Thyroid gland (tissue), 4 donors: ENCODE data around the gene SLC4A8.

Experiments
- POLR2A ChIP-seq, 2 donors: fragments of 450-650 bp; IDR thresholded peaks; one replicate each; pipeline ENCODE4 v1.6.1; 2017; ENCODE audit warnings: antibody characterized with exemption in 2 of 2, mild to moderate bottlenecking in 2 of 2, moderate library complexity in 1 of 2
- TF ChIP-seq, protein P1 (sequence below), 6 experiments: fragments of 200-600 bp in 3 of 6; fragments of 450-650 bp in 3 of 6; sonication (generic) in 3 of 6; IDR thresholded peaks; one replicate each; pipeline ENCODE4 v1.5.1; 2016 to 2019; ENCODE audit warnings: antibody characterized with exemption in 6 of 6, mild to moderate bottlenecking in 2 of 6, inconsistent platforms in 1 of 6, moderate library complexity in 1 of 6

DNA sequence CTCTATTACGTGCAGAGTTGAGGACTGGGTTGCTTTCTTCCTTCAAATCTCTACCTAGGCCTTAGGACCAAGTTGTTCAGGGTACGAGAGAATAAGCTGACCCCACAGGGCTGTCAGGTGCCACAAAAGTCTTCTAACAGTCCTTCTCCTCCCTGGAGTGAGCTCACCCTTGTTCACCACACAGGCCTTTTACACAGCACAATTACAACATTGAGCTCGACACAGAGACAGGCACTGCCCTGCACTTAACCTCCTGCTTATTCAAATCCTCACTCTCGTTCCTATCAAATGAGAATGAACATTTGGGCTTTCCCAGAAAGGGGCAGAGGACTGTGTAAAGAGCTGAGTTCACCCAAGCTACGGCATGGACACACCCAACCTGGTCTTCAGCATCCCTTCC is 35.8 kb upstream of the SLC4A8 start:
- TF ChIP-seq, protein P1, sequence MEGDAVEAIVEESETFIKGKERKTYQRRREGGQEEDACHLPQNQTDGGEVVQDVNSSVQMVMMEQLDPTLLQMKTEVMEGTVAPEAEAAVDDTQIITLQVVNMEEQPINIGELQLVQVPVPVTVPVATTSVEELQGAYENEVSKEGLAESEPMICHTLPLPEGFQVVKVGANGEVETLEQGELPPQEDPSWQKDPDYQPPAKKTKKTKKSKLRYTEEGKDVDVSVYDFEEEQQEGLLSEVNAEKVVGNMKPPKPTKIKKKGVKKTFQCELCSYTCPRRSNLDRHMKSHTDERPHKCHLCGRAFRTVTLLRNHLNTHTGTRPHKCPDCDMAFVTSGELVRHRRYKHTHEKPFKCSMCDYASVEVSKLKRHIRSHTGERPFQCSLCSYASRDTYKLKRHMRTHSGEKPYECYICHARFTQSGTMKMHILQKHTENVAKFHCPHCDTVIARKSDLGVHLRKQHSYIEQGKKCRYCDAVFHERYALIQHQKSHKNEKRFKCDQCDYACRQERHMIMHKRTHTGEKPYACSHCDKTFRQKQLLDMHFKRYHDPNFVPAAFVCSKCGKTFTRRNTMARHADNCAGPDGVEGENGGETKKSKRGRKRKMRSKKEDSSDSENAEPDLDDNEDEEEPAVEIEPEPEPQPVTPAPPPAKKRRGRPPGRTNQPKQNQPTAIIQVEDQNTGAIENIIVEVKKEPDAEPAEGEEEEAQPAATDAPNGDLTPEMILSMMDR (IDR thresholded peaks at IDR 0.05), result no peak
- TF ChIP-seq POLR2A (IDR thresholded peaks at IDR 0.05), result no peak
